Measurements from ENCODE around the gene MVK.

DNA sequence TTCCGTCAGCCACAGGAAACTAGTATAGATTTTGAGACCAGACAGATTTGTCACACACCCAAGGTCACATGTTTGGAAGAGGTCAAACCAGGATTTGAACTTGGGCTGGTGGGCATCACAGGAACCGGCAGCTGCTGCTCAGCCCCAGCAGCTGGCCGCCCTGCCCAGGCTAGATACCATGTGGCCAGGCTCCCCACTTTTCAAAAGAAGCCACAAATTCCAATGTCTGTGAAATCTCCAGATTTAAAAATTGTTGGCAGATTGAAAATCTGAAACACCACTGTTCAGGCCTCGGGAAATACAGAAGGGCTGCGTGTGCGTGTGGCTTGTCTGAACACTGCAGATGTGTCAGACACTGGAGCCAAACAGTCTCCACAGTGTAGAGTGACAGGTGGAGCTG lies 30.7 kb upstream of the MVK start:
- TF ChIP-seq, protein P1, sequence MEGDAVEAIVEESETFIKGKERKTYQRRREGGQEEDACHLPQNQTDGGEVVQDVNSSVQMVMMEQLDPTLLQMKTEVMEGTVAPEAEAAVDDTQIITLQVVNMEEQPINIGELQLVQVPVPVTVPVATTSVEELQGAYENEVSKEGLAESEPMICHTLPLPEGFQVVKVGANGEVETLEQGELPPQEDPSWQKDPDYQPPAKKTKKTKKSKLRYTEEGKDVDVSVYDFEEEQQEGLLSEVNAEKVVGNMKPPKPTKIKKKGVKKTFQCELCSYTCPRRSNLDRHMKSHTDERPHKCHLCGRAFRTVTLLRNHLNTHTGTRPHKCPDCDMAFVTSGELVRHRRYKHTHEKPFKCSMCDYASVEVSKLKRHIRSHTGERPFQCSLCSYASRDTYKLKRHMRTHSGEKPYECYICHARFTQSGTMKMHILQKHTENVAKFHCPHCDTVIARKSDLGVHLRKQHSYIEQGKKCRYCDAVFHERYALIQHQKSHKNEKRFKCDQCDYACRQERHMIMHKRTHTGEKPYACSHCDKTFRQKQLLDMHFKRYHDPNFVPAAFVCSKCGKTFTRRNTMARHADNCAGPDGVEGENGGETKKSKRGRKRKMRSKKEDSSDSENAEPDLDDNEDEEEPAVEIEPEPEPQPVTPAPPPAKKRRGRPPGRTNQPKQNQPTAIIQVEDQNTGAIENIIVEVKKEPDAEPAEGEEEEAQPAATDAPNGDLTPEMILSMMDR (optimal IDR thresholded peaks at IDR 0.05 in 1 of 3, IDR thresholded peaks at IDR 0.05 in 1 of 3, conservative IDR thresholded peaks at IDR 0.05 in 1 of 3; ENCODE audit: extremely low read depth in 1 of 3, insufficient read depth in 2 of 3, low read length in 3 of 3) = no peak
- TF ChIP-seq EZH2 (IDR thresholded peaks at IDR 0.05; ENCODE audit: low read length) = no peak
